ENCODE data around the gene IRF6. TPM values are rescaled to one million over a fixed set of nuclear protein-coding genes. Genes with fewer than 3 reads are reported as not detected.

IRF6 gene
- total and polyA plus RNA-seq, 8 donors: 7.7 to 36.8 (median 19.7) TPM

DNA sequence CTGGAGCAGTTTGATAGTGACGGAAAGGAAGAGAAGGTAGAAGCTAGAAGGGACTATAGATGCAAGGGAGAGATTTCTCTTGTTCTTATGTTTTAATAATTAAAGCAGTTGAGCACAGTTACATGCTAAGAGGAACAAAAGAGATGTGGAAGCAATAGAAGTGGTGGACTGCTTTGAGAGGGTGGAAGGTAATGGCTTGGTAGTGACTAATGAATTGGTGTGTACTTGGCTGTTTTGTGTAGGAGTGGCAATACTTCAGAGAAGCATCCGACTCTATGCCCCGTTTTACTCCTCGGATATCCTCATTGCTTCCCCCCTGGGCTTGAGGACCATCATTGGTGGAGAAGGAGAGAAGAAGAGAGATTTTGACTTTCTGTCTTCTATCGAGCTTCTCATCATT, 34.7 kb upstream of the IRF6 start:
- Histone ChIP-seq H3K36me3 (peaks cover 0 to 79% (median 49%) of the 10 kb centered on the region in 3 donors), H3K9me3 (no peaks in the 10 kb centered on the region), H3K4me1 (no peaks in the 10 kb centered on the region), H3K27me3 (no peaks in the 10 kb centered on the region), H3K4me3 (no peak overlapping the region), H3K27ac (no peak overlapping the region)
- TF ChIP-seq, protein P1, sequence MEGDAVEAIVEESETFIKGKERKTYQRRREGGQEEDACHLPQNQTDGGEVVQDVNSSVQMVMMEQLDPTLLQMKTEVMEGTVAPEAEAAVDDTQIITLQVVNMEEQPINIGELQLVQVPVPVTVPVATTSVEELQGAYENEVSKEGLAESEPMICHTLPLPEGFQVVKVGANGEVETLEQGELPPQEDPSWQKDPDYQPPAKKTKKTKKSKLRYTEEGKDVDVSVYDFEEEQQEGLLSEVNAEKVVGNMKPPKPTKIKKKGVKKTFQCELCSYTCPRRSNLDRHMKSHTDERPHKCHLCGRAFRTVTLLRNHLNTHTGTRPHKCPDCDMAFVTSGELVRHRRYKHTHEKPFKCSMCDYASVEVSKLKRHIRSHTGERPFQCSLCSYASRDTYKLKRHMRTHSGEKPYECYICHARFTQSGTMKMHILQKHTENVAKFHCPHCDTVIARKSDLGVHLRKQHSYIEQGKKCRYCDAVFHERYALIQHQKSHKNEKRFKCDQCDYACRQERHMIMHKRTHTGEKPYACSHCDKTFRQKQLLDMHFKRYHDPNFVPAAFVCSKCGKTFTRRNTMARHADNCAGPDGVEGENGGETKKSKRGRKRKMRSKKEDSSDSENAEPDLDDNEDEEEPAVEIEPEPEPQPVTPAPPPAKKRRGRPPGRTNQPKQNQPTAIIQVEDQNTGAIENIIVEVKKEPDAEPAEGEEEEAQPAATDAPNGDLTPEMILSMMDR (IDR thresholded peaks at IDR 0.05): no peak
- FAIRE-seq: no peak
- no peak for DNase-seq
- ATAC-seq: no peak
- intact Hi-C loops (cut with DNase I): no loop called here
- WGBS, 2 donors: 89% methylated on average over 5 of the region's 5 CpGs

GRCh38 chr1:209839875-209840546, 34.1 kb upstream of the IRF6 start:
- H3K36me3 ChIP-seq: peaks cover 0 to 85% (median 49%) of the 10 kb centered on the region in 3 donors
- FAIRE-seq: no peak
- H3K4me3 ChIP-seq: no peak overlapping the region
- intact Hi-C loops (cut with DNase I): no loop called here
- no peaks in the 10 kb centered on the region for H3K27me3 ChIP-seq
- no peaks in the 10 kb centered on the region for H3K9me3 ChIP-seq
- no peak overlapping the region for H3K27ac ChIP-seq
- peak in 3 of 4 donors; percentile 18 to 53 (median 52) for ATAC-seq
- no peaks in the 10 kb centered on the region for H3K4me1 ChIP-seq
- DNase-seq: no peak
- TF ChIP-seq, protein P1 (IDR thresholded peaks at IDR 0.05): no peak
- WGBS, 2 donors: 73 to 86% methylated on average over 5 of the region's 5 CpGs

DNA sequence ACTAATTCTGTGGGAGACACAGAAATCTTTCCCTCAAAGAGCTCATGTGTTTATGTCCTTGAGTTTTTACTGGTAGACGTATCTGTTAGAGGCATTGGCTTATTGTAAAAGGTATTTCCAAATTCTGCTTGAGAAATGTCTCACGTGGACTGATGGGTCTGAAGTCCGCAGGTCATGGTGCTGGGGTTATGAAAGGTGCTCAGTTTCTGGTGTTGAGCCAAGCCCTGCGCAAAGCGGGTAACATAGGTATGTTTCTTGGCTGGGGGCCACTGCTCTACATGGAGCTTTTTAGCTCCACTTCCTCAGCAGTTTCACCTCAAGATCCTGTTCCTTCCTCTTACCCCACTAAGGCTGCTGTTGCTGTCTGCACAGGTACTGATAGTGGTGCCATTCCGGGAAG, 32.6 kb upstream of the IRF6 start:
- H3K27ac ChIP-seq: no peak overlapping the region
- intact Hi-C loops (cut with DNase I): no loop called here
- TF ChIP-seq, protein P1 (IDR thresholded peaks at IDR 0.05): no peak
- no peaks in the 10 kb centered on the region for H3K4me1 ChIP-seq
- H3K36me3 ChIP-seq: peaks cover 0 to 87% (median 51%) of the 10 kb centered on the region in 3 donors
- no peak for DNase-seq
- no peaks in the 10 kb centered on the region for H3K9me3 ChIP-seq
- ATAC-seq: no peak
- no peaks in the 10 kb centered on the region for H3K27me3 ChIP-seq
- FAIRE-seq: no peak
- H3K4me3 ChIP-seq: no peak overlapping the region
- WGBS, 2 donors: 80 to 88% methylated on average over 6 of the region's 6 CpGs

- no peak for FAIRE-seq
- Histone ChIP-seq H3K4me3 (no peak overlapping the region), H3K9me3 (no peaks in the 10 kb centered on the region), H3K36me3 (peaks cover 0 to 87% (median 51%) of the 10 kb centered on the region in 3 donors), H3K4me1 (no peaks in the 10 kb centered on the region), H3K27me3 (no peaks in the 10 kb centered on the region), H3K27ac (no peak overlapping the region)
- DNase-seq: no peak
- TF ChIP-seq, protein P1 (IDR thresholded peaks at IDR 0.05): no peak
- no peak for ATAC-seq
- 91 to 93% methylated on average over 7 of the region's 7 CpGs for WGBS, 2 donors
- intact Hi-C loops (cut with DNase I): no loop called here
These were observed 31.7 kb upstream of the IRF6 start for GRCh38 chr1:209837671-209838070.

- TF ChIP-seq, protein P1 (IDR thresholded peaks at IDR 0.05): no peak
- H3K27ac ChIP-seq: no peak overlapping the region
- FAIRE-seq (no peak), ATAC-seq (no peak), DNase-seq (no peak)
- no peak overlapping the region for H3K4me3 ChIP-seq
- peaks cover 0 to 92% (median 40%) of the 10 kb centered on the region in 3 donors for H3K36me3 ChIP-seq
- no peaks in the 10 kb centered on the region for H3K4me1 ChIP-seq
- no peaks in the 10 kb centered on the region for H3K27me3 ChIP-seq
- intact Hi-C loops (cut with DNase I): no loop called here
- H3K9me3 ChIP-seq: no peaks in the 10 kb centered on the region
These were observed 29.9 kb upstream of the IRF6 start for GRCh38 chr1:209835782-209836298.
